Measurements from ENCODE around the gene CDK5RAP3.

DNA sequence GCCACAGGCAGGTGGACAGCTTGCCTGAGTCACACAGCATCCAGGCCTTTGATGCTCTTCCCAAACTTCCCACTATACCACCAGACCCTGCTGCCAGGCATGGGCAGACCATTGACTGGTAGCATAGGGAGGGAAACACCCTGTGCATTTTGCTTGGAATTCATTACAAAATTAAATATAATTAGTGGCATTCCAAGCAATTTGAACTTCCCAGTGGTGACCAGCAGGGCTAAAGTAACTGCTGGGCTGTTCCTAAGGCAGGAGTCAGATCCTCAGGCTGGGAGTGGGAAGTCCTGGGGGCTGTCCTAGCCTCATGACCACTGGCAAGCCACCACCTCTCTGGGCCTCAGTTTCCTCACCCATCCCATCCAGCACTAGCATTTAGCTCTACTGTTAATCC is 17.0 kb upstream of the CDK5RAP3 start:
- TF ChIP-seq, protein P1, sequence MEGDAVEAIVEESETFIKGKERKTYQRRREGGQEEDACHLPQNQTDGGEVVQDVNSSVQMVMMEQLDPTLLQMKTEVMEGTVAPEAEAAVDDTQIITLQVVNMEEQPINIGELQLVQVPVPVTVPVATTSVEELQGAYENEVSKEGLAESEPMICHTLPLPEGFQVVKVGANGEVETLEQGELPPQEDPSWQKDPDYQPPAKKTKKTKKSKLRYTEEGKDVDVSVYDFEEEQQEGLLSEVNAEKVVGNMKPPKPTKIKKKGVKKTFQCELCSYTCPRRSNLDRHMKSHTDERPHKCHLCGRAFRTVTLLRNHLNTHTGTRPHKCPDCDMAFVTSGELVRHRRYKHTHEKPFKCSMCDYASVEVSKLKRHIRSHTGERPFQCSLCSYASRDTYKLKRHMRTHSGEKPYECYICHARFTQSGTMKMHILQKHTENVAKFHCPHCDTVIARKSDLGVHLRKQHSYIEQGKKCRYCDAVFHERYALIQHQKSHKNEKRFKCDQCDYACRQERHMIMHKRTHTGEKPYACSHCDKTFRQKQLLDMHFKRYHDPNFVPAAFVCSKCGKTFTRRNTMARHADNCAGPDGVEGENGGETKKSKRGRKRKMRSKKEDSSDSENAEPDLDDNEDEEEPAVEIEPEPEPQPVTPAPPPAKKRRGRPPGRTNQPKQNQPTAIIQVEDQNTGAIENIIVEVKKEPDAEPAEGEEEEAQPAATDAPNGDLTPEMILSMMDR (conservative IDR thresholded peaks at IDR 0.05; ENCODE audit: low read length), result no peak
- no peak for TF ChIP-seq EZH2phosphoT487 (IDR thresholded peaks at IDR 0.05; ENCODE audit: borderline replicate concordance)

All from Loucy (cell line).